Keratinocyte (primary cell): ENCODE measurements around the gene SCAANT1.

Source experiments
- CTCF ChIP-seq, 3 experiments: IDR thresholded peaks in 1 of 3; conservative IDR thresholded peaks in 1 of 3; optimal IDR thresholded peaks in 1 of 3; 2 replicates in 2 of 3; 3 replicates in 1 of 3; pipeline versions ENCODE3 to v1.5.1; 2011; ENCODE audit warnings: low read length in 3 of 3, mild to moderate bottlenecking in 3 of 3, moderate library complexity in 2 of 3, control low read depth in 1 of 3, inconsistent platforms in 1 of 3; ENCODE audit not compliant: insufficient read depth in 2 of 3; ENCODE audit errors: extremely low read depth in 1 of 3
- EZH2 ChIP-seq: IDR thresholded peaks from one replicate; pipeline ENCODE4 v1.6.1; 2012; ENCODE audit warnings: inconsistent platforms, mild to moderate bottlenecking, low read length, moderate library complexity

- TF ChIP-seq EZH2 (no peak), CTCF (optimal IDR thresholded peaks at IDR 0.05 in 1 of 3, IDR thresholded peaks at IDR 0.05 in 1 of 3, conservative IDR thresholded peaks at IDR 0.05 in 1 of 3; ENCODE audit: extremely low read depth in 1 of 3, insufficient read depth in 2 of 3, low read length in 3 of 3) (no peak)
Observed at GRCh38 chr3:63942528-63942927, 30.3 kb upstream of the SCAANT1 start.
